IPS-18a (cell line): Measurements from ENCODE around the gene PSMB11.

Experiments
- H3K27ac ChIP-seq: one replicate; pipeline ENCODE4 v1.5.1; 2013; ENCODE audit warnings: low read length
- H3K27me3 ChIP-seq: one replicate; pipeline ENCODE4 v1.6.1; 2013; ENCODE audit warnings: mild to moderate bottlenecking, low read length; ENCODE audit not compliant: control insufficient read depth, insufficient read depth
- H3K36me3 ChIP-seq: one replicate; pipeline ENCODE4 v1.6.1; 2013; ENCODE audit warnings: low read depth, low read length; ENCODE audit not compliant: control insufficient read depth
- H3K4me1 ChIP-seq: one replicate; pipeline ENCODE4 v1.6.1; 2013; ENCODE audit warnings: low read depth, low read length; ENCODE audit not compliant: control insufficient read depth
- H3K4me3 ChIP-seq: one replicate; pipeline ENCODE4 v1.5.1; 2013; ENCODE audit warnings: low read length
- H3K9ac ChIP-seq: one replicate; pipeline ENCODE4 v1.6.1; 2013; ENCODE audit warnings: mild to moderate bottlenecking, low read length, moderate library complexity
- H3K9me3 ChIP-seq: one replicate; pipeline ENCODE4 v1.6.1; 2013; ENCODE audit warnings: low read depth, low read length; ENCODE audit not compliant: control insufficient read depth

PSMB11 gene

GRCh38 chr14:23085458-23085857 lies 43.4 kb downstream of the PSMB11 start:
- Histone ChIP-seq H3K27ac (no peak overlapping the region), H3K4me3 (no peak overlapping the region), H3K4me1 (no peaks in the 10 kb centered on the region), H3K9me3 (no peaks in the 10 kb centered on the region), H3K9ac (no peak overlapping the region), H3K36me3 (peaks cover 78% of the 10 kb centered on the region), H3K27me3 (no peaks in the 10 kb centered on the region)

- Histone ChIP-seq H3K27me3 (no peaks in the 10 kb centered on the region), H3K9me3 (no peaks in the 10 kb centered on the region), H3K36me3 (peaks cover 73% of the 10 kb centered on the region), H3K27ac (no peak overlapping the region), H3K4me1 (no peaks in the 10 kb centered on the region), H3K4me3 (no peak overlapping the region), H3K9ac (no peak overlapping the region)
These were observed 44.6 kb downstream of the PSMB11 start for GRCh38 chr14:23086565-23086964.

GRCh38 chr14:23089498-23090253 lies 47.7 kb downstream of the PSMB11 start:
- Histone ChIP-seq H3K27me3 (no peaks in the 10 kb centered on the region), H3K4me3 (no peak overlapping the region), H3K9ac (no peak overlapping the region), H3K27ac (no peak overlapping the region), H3K9me3 (no peaks in the 10 kb centered on the region), H3K36me3 (peaks cover 77% of the 10 kb centered on the region), H3K4me1 (peaks cover 7% of the 10 kb centered on the region)

- H3K27me3 ChIP-seq: no peaks in the 10 kb centered on the region
- H3K4me3 ChIP-seq: no peak overlapping the region
- no peak overlapping the region for H3K27ac ChIP-seq
- no peak overlapping the region for H3K9ac ChIP-seq
- H3K36me3 ChIP-seq: peaks cover 76% of the 10 kb centered on the region
- no peaks in the 10 kb centered on the region for H3K9me3 ChIP-seq
- peaks cover 7% of the 10 kb centered on the region for H3K4me1 ChIP-seq
These were observed 48.2 kb downstream of the PSMB11 start for GRCh38 chr14:23090254-23090636.

- Histone ChIP-seq H3K36me3 (peaks cover 63% of the 10 kb centered on the region), H3K9me3 (no peaks in the 10 kb centered on the region), H3K27me3 (no peaks in the 10 kb centered on the region), H3K9ac (no peak overlapping the region), H3K4me1 (peaks cover 7% of the 10 kb centered on the region), H3K27ac (no peak overlapping the region), H3K4me3 (no peak overlapping the region)
These were observed 49.5 kb downstream of the PSMB11 start for GRCh38 chr14:23091294-23092225.

- peak overlapping the region; percentile 88 for H3K4me3 ChIP-seq
- H3K27me3 ChIP-seq: no peaks in the 10 kb centered on the region
- H3K9ac ChIP-seq: no peak overlapping the region
- peaks cover 56% of the 10 kb centered on the region for H3K36me3 ChIP-seq
- H3K9me3 ChIP-seq: no peaks in the 10 kb centered on the region
- peaks cover 7% of the 10 kb centered on the region for H3K4me1 ChIP-seq
- H3K27ac ChIP-seq: no peak overlapping the region
These were observed 51.1 kb downstream of the PSMB11 start for GRCh38 chr14:23093104-23093503.

- peak overlapping the region; percentile 88 for H3K4me3 ChIP-seq
- H3K9ac ChIP-seq: no peak overlapping the region
- peaks cover 7% of the 10 kb centered on the region for H3K4me1 ChIP-seq
- H3K9me3 ChIP-seq: no peaks in the 10 kb centered on the region
- H3K36me3 ChIP-seq: peaks cover 56% of the 10 kb centered on the region
- no peak overlapping the region for H3K27ac ChIP-seq
- no peaks in the 10 kb centered on the region for H3K27me3 ChIP-seq
These were observed 51.5 kb downstream of the PSMB11 start for GRCh38 chr14:23093526-23093925.
